Panc1 (cell line): ENCODE data around the gene CFAP119.

Source experiments
- CTCF ChIP-seq: fragments of 450-650 bp; IDR thresholded peaks from 2 replicates; pipeline ENCODE4 v1.5.1; 2017; ENCODE audit warnings: mild to moderate bottlenecking
- POLR2AphosphoS5 ChIP-seq: IDR thresholded peaks from 2 replicates; pipeline ENCODE4 v1.6.1; 2012; ENCODE audit warnings: mild to moderate bottlenecking, low read depth, low read length, moderate library complexity
- SIN3A ChIP-seq: IDR thresholded peaks from 2 replicates; pipeline ENCODE4 v1.6.1; 2012; ENCODE audit warnings: low read depth, mild to moderate bottlenecking, low read length, moderate library complexity, borderline replicate concordance; ENCODE audit not compliant: insufficient read depth
- TCF7L2 ChIP-seq: IDR thresholded peaks from 2 replicates; pipeline ENCODE4 v1.6.1; 2011; ENCODE audit warnings: mild to moderate bottlenecking, low read depth, low read length, inconsistent platforms
- TF ChIP-seq, protein P1 (sequence below), 2 experiments: IDR thresholded peaks; 2 replicates each; pipeline ENCODE4 v1.6.1; 2011 to 2012; ENCODE audit warnings: low read depth in 2 of 2, control low read depth in 1 of 2, low read length in 1 of 2, mild to moderate bottlenecking in 1 of 2, moderate library complexity in 1 of 2; ENCODE audit not compliant: insufficient read depth in 1 of 2

DNA sequence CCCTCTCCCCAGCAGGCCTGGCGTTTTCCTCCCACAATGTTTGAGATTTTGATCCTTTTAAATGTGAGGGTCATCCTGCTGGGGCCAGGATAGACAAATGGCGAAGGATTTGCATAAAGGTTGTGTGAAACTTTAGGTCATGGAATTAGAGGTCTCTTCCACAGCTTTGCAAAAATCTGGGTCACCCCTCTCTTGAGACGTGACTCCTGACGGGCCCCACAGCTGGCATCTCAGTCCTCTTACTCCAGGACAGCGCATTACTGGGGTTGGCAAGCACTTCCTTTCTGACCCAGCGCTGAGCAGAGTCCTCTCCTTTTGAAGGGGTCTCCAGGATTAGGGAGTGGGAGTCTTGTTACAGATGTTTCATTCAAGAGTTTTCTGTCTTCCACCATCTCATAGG, 17.7 kb upstream of the CFAP119 start:
- TF ChIP-seq CTCF (no peak), TCF7L2 (no peak), SIN3A (no peak), POLR2AphosphoS5 (peak; percentile 38)
- TF ChIP-seq, protein P1, sequence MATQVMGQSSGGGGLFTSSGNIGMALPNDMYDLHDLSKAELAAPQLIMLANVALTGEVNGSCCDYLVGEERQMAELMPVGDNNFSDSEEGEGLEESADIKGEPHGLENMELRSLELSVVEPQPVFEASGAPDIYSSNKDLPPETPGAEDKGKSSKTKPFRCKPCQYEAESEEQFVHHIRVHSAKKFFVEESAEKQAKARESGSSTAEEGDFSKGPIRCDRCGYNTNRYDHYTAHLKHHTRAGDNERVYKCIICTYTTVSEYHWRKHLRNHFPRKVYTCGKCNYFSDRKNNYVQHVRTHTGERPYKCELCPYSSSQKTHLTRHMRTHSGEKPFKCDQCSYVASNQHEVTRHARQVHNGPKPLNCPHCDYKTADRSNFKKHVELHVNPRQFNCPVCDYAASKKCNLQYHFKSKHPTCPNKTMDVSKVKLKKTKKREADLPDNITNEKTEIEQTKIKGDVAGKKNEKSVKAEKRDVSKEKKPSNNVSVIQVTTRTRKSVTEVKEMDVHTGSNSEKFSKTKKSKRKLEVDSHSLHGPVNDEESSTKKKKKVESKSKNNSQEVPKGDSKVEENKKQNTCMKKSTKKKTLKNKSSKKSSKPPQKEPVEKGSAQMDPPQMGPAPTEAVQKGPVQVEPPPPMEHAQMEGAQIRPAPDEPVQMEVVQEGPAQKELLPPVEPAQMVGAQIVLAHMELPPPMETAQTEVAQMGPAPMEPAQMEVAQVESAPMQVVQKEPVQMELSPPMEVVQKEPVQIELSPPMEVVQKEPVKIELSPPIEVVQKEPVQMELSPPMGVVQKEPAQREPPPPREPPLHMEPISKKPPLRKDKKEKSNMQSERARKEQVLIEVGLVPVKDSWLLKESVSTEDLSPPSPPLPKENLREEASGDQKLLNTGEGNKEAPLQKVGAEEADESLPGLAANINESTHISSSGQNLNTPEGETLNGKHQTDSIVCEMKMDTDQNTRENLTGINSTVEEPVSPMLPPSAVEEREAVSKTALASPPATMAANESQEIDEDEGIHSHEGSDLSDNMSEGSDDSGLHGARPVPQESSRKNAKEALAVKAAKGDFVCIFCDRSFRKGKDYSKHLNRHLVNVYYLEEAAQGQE (IDR thresholded peaks at IDR 0.05; ENCODE audit: insufficient read depth in 1 of 2, low read depth in 2 of 2, low read length in 1 of 2), result no peak
